ENCODE measurements around the gene NTRK3. TPM values are rescaled to one million over a fixed set of nuclear protein-coding genes. Genes with fewer than 3 reads are reported as not detected.

NTRK3 gene
- total RNA-seq, 3 donors from 2014 or later (not counting 1 experiment from before 2014, with no cell fraction given), result not detected

DNA sequence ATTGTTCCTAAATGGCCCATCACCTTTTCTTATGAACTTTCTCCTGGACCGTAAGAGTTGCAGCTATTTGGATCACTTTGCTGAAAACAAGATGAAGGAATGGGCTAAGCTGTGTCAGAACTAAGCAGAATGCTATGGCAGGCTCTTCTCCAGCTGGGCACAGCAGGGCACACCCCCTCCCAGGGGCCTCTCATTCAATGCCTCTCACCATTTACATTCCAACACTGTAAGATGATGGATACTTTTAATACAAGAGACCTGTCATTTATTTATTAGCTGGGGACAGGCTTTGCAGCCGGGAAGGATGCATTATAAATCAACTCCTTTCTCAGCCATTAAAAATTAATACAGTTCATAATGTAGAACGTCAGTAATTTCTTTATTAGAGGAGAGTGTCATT, 240.1 kb downstream of the NTRK3 start:
- intact Hi-C loops (cut with micrococcal nuclease), result no loop called here
- TF ChIP-seq, protein P1, sequence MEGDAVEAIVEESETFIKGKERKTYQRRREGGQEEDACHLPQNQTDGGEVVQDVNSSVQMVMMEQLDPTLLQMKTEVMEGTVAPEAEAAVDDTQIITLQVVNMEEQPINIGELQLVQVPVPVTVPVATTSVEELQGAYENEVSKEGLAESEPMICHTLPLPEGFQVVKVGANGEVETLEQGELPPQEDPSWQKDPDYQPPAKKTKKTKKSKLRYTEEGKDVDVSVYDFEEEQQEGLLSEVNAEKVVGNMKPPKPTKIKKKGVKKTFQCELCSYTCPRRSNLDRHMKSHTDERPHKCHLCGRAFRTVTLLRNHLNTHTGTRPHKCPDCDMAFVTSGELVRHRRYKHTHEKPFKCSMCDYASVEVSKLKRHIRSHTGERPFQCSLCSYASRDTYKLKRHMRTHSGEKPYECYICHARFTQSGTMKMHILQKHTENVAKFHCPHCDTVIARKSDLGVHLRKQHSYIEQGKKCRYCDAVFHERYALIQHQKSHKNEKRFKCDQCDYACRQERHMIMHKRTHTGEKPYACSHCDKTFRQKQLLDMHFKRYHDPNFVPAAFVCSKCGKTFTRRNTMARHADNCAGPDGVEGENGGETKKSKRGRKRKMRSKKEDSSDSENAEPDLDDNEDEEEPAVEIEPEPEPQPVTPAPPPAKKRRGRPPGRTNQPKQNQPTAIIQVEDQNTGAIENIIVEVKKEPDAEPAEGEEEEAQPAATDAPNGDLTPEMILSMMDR (IDR thresholded peaks at IDR 0.05), result no peak
- no peaks in the 10 kb centered on the region for H3K4me1 Mint-ChIP-seq
- Histone ChIP-seq H3K36me3 (ENCODE audit: control insufficient read depth, insufficient read depth, low read length) (no peaks in the 10 kb centered on the region), H3K27ac (ENCODE audit: low read length) (no peak overlapping the region), H3K27me3 (ENCODE audit: control insufficient read depth, insufficient read depth, low read length) (no peaks in the 10 kb centered on the region), H3K4me3 (ENCODE audit: low read length) (no peak overlapping the region), H3K9me3 (ENCODE audit: control insufficient read depth, insufficient read depth, low read length) (no peaks in the 10 kb centered on the region), H3K4me1 (ENCODE audit: control insufficient read depth, insufficient read depth, low read length) (no peaks in the 10 kb centered on the region)
- H3K27ac Mint-ChIP-seq, result no peak overlapping the region
- no peaks in the 10 kb centered on the region for H3K27me3 Mint-ChIP-seq (ENCODE audit: low read depth in 2 of 2)
- no peaks in the 10 kb centered on the region for H3K9me3 Mint-ChIP-seq
- H3K36me3 Mint-ChIP-seq, result no peaks in the 10 kb centered on the region
- H3K4me3 Mint-ChIP-seq, result no peak overlapping the region
- ATAC-seq (no peak), DNase-seq (no peak)
- WGBS (ENCODE audit: insufficient coverage), result 83% methylated on average over 1 of the region's 3 CpGs

DNA sequence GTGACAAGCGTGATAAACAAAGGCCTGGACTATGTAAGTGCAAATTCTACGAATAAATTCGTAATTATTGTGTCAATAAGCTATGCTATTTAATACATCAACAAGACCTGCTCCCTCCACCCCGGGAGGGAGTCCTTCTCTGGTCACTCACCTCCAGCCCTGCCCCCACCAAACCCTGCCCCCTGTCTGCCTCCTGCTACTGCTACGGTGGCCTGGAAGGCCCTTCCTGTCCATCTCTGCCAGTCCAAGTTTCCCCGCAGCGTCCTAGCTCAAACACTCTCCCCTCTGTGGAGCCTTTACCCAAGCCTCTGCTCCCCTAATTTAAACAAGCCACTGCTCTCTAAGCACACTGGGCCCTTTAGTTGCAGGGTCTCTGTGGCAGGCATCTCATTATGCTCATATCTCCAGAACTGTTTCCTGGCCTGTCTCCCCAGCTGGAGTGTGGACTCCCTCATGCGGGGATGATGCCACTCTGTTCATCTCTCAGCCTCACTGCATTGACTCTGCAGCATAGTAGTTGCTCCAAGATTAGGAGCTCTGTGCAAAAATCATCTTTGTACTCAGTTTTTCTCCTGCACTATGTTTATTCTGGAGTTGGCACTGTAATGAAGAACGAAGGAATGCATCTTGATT, 241.2 kb downstream of the NTRK3 start:
- WGBS (ENCODE audit: insufficient coverage), result 87% methylated on average over 9 of the region's 9 CpGs
- no peaks in the 10 kb centered on the region for H3K27me3 Mint-ChIP-seq (ENCODE audit: low read depth in 2 of 2)
- H3K9me3 Mint-ChIP-seq, result no peaks in the 10 kb centered on the region
- DNase-seq, result no peak
- H3K27me3 ChIP-seq (ENCODE audit: control insufficient read depth, insufficient read depth, low read length), result no peaks in the 10 kb centered on the region
- no peaks in the 10 kb centered on the region for H3K4me1 ChIP-seq (ENCODE audit: control insufficient read depth, insufficient read depth, low read length)
- H3K9me3 ChIP-seq (ENCODE audit: control insufficient read depth, insufficient read depth, low read length), result no peaks in the 10 kb centered on the region
- TF ChIP-seq, protein P1 (IDR thresholded peaks at IDR 0.05), result no peak
- no peaks in the 10 kb centered on the region for H3K36me3 ChIP-seq (ENCODE audit: control insufficient read depth, insufficient read depth, low read length)
- H3K4me3 Mint-ChIP-seq, result no peak overlapping the region
- H3K4me1 Mint-ChIP-seq, result no peaks in the 10 kb centered on the region
- H3K4me3 ChIP-seq (ENCODE audit: low read length), result no peak overlapping the region
- no peak for ATAC-seq
- H3K27ac ChIP-seq (ENCODE audit: low read length), result no peak overlapping the region
- H3K27ac Mint-ChIP-seq, result no peak overlapping the region
- intact Hi-C loops (cut with micrococcal nuclease), result no loop called here
- H3K36me3 Mint-ChIP-seq, result no peaks in the 10 kb centered on the region

DNA sequence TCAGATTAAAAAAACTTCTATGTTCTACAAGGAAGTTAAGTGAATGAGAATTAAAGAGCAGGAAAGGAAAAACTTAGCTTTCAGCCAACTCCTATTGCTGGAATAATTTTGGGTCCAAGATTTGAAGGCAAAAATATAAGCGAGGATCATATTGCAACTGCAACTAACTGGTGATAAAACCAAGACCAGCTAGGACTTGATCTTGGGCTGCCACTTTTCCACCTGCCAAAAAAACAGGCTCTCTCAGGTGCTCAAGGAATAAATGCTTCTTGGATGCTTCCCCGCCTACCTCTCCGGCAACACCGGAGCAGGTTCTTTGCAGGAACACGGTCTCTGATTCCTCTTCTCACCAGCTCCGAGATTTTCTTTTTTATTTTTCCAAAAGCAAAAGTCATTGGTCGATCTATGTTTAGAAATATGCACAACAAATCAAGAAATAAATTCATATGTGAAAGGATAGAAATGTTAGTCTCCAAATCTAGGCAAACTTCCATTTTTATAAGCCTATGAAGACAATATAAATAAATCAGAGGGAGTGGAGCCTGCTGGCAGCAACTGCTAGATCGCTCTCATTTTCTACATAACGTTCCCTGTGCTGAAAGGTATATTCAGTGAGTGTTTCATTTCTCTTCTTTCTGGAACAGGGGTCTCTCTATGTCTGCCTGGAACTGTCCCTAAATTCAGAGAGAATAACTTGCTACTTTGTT, 241.9 kb downstream of the NTRK3 start:
- H3K4me1 Mint-ChIP-seq, result no peaks in the 10 kb centered on the region
- peaks cover 0 to 3% of the 10 kb centered on the region in 2 donors for H3K9me3 Mint-ChIP-seq
- Histone ChIP-seq H3K4me3 (ENCODE audit: low read length) (no peak overlapping the region), H3K4me1 (ENCODE audit: control insufficient read depth, insufficient read depth, low read length) (no peaks in the 10 kb centered on the region), H3K27ac (ENCODE audit: low read length) (no peak overlapping the region), H3K9me3 (ENCODE audit: control insufficient read depth, insufficient read depth, low read length) (no peaks in the 10 kb centered on the region), H3K36me3 (ENCODE audit: control insufficient read depth, insufficient read depth, low read length) (no peaks in the 10 kb centered on the region), H3K27me3 (ENCODE audit: control insufficient read depth, insufficient read depth, low read length) (no peaks in the 10 kb centered on the region)
- DNase-seq (no peak), ATAC-seq (no peak)
- 94% methylated on average over 8 of the region's 9 CpGs for WGBS (ENCODE audit: insufficient coverage)
- intact Hi-C loops (cut with micrococcal nuclease), result no loop called here
- TF ChIP-seq, protein P1 (IDR thresholded peaks at IDR 0.05), result no peak
- H3K27me3 Mint-ChIP-seq (ENCODE audit: low read depth in 2 of 2), result no peaks in the 10 kb centered on the region
- H3K4me3 Mint-ChIP-seq, result no peak overlapping the region
- H3K36me3 Mint-ChIP-seq, result no peaks in the 10 kb centered on the region
- no peak overlapping the region for H3K27ac Mint-ChIP-seq
